SK-N-SH (cell line): ENCODE measurements around the gene CFAP74. TPM values are rescaled to one million over a fixed set of nuclear protein-coding genes. Genes with fewer than 3 reads are reported as not detected.

ENCODE experiments used
- CTCF ChIA-PET: fragments of 300-600, 350-600 bp; formaldehyde crosslinking; extraction: SDS; loops from one replicate; lab custom pipeline; 2021; lab: Yijun Ruan, JAX
- POLR2A ChIA-PET: fragments of 350-600 bp; sonication (Branson Sonifier 250); formaldehyde crosslinking; extraction: SDS; loops from one replicate; lab custom pipeline; 2020; ENCODE audit warnings: antibody characterized with exemption, inconsistent platforms; lab: Yijun Ruan, JAX
- DNase-seq: peaks from one replicate; pipeline ENCODE4 v3.0.0; 2012
- H2AFZ ChIP-seq: fragments of 200-600 bp; sonication (generic); 2 replicates; pipeline ENCODE4 v1.8.1; 2016; ENCODE audit warnings: antibody characterized with exemption, mild to moderate bottlenecking, low read depth
- H3F3A ChIP-seq: fragments of 200-600 bp; sonication (generic); replicated peaks from 2 replicates; pipeline ENCODE3; 2016; ENCODE audit warnings: antibody characterized with exemption, mild to moderate bottlenecking; ENCODE audit not compliant: insufficient read depth
- H3K27ac ChIP-seq, 2 experiments: fragments of 200-500 bp in 1 of 2; fragments of 200-600 bp in 1 of 2; sonication (Bioruptor generic) in 1 of 2; sonication (generic), shearing (Covaris generic) in 1 of 2; 2 replicates each; pipeline versions ENCODE4 v1.5.1 to v1.6.1; 2014 to 2016; ENCODE audit warnings: low read depth in 2 of 2, inconsistent platforms in 1 of 2, low read length in 1 of 2, mild to moderate bottlenecking in 1 of 2, mixed read lengths in 1 of 2
- H3K27me3 ChIP-seq: fragments of 200-600 bp; sonication (generic), shearing (Covaris generic); 2 replicates; pipeline ENCODE4 v1.6.1; 2016; ENCODE audit warnings: mixed run types; ENCODE audit not compliant: insufficient read depth
- H3K36me3 ChIP-seq, 2 experiments: fragments of 200-500 bp in 1 of 2; fragments of 200-600 bp in 1 of 2; sonication (Bioruptor generic) in 1 of 2; sonication (generic) in 1 of 2; replicated peaks in 1 of 2; 2 replicates each; pipeline versions ENCODE3 to v1.5.1; 2014 to 2016; ENCODE audit warnings: low read length in 1 of 2, mild to moderate bottlenecking in 1 of 2; ENCODE audit not compliant: insufficient read depth in 2 of 2, control insufficient read depth in 1 of 2
- H3K4me1 ChIP-seq, 2 experiments: fragments of 200-500 bp in 1 of 2; fragments of 200-600 bp in 1 of 2; sonication (Bioruptor generic) in 1 of 2; sonication (generic), shearing (Covaris generic) in 1 of 2; 2 replicates each; pipeline versions ENCODE4 v1.5.1 to v1.6.1; 2014 to 2016; ENCODE audit warnings: low read depth in 1 of 2, low read length in 1 of 2, mixed run types in 1 of 2; ENCODE audit not compliant: insufficient read depth in 2 of 2, control insufficient read depth in 1 of 2
- H3K4me2 ChIP-seq: fragments of 200-600 bp; sonication (generic), shearing (Covaris generic); 2 replicates; pipeline ENCODE4 v1.6.1; 2017; ENCODE audit warnings: mixed run types
- H3K4me3 ChIP-seq, 2 experiments: fragments of 200-500 bp in 1 of 2; fragments of 200-600 bp in 1 of 2; sonication (Bioruptor generic) in 1 of 2; sonication (generic), shearing (Covaris generic) in 1 of 2; 2 replicates each; pipeline versions ENCODE4 v1.5.1 to v1.8.1; 2014 to 2016; ENCODE audit warnings: low read depth in 2 of 2, inconsistent platforms in 1 of 2, low read length in 1 of 2, mild to moderate bottlenecking in 1 of 2, mixed read lengths in 1 of 2, moderate library complexity in 1 of 2
- H3K79me2 ChIP-seq: fragments of 200-600 bp; sonication (generic); 2 replicates; pipeline ENCODE4 v1.8.1; 2017; ENCODE audit warnings: mild to moderate bottlenecking; ENCODE audit not compliant: insufficient read depth
- H3K9ac ChIP-seq: fragments of 200-600 bp; sonication (generic); 2 replicates; pipeline ENCODE4 v1.6.1; 2017; ENCODE audit warnings: mixed run types
- H3K9me2 ChIP-seq: fragments of 200-600 bp; sonication (generic); 2 replicates; pipeline ENCODE4 v1.6.1; 2017; ENCODE audit warnings: mixed run types
- H3K9me3 ChIP-seq: fragments of 200-600 bp; sonication (generic); 2 replicates; pipeline ENCODE4 v1.6.1; 2017; ENCODE audit warnings: mixed run types, mild to moderate bottlenecking, moderate library complexity
- H4K20me1 ChIP-seq: fragments of 200-600 bp; sonication (generic); 2 replicates; pipeline ENCODE4 v1.6.1; 2017; ENCODE audit warnings: mild to moderate bottlenecking, mixed run types; ENCODE audit not compliant: insufficient read depth
- JUND ChIP-seq: IDR thresholded peaks from 2 replicates; pipeline ENCODE4 v1.4.0; 2012
- SMC3 ChIP-seq: IDR thresholded peaks from 2 replicates; pipeline ENCODE4 v1.6.1; 2012; ENCODE audit warnings: low read depth, low read length, improper control_type of control experiment
- TCF12 ChIP-seq: IDR thresholded peaks from 2 replicates; pipeline ENCODE4 v1.4.0; 2012
- TEAD4 ChIP-seq: IDR thresholded peaks from 2 replicates; pipeline ENCODE4 v1.4.0; 2012; ENCODE audit warnings: mild to moderate bottlenecking, borderline replicate concordance; ENCODE audit not compliant: insufficient read depth
- YY1 ChIP-seq: IDR thresholded peaks from 2 replicates; pipeline ENCODE4 v1.4.0; 2012; ENCODE audit warnings: low read depth, mild to moderate bottlenecking
- WGBS: methylation state at CpG from one replicate; pipeline ENCODE4 v1.1.6; 2017; ENCODE audit warnings: low lambda C conversion rate; 5-methylcytosine and 5-hydroxymethylcytosine counted together
- polyA plus RNA-seq, 3 experiments: library from polyadenylated mRNA; depleted of rRNA; stranded (reverse); fragments of >200 nt; gene quantifications; 2 replicates each; pipeline ENCODE4 v1.2.3, GENCODE V29; 2012
- TF ChIP-seq, protein P1 (sequence below): fragments of 200-600 bp; sonication (generic); IDR thresholded peaks from 2 replicates; pipeline ENCODE4 v1.6.1; 2017; ENCODE audit warnings: antibody characterized with exemption, mild to moderate bottlenecking, moderate library complexity
- TF ChIP-seq, protein P2 (sequence below): IDR thresholded peaks from 2 replicates; pipeline ENCODE4 v1.4.0; 2012; ENCODE audit warnings: low read depth, borderline replicate concordance
- TF ChIP-seq, protein P3 (sequence below): IDR thresholded peaks from 2 replicates; pipeline ENCODE4; 2012
- TF ChIP-seq, protein P4 (sequence below): IDR thresholded peaks from 2 replicates; pipeline ENCODE4 v1.4.0; 2012; ENCODE audit warnings: low read depth, borderline replicate concordance
- TF ChIP-seq, protein P5 (sequence below): fragments of 150-350 bp; IDR thresholded peaks from 2 replicates; pipeline ENCODE4 v1.6.1; 2016; ENCODE audit warnings: mild to moderate bottlenecking, low read depth, low read length

Gene CFAP74
- polyA plus RNA-seq, 1 of the 3 experiments (the other 2 are of a cell fraction) = not detected

DNA sequence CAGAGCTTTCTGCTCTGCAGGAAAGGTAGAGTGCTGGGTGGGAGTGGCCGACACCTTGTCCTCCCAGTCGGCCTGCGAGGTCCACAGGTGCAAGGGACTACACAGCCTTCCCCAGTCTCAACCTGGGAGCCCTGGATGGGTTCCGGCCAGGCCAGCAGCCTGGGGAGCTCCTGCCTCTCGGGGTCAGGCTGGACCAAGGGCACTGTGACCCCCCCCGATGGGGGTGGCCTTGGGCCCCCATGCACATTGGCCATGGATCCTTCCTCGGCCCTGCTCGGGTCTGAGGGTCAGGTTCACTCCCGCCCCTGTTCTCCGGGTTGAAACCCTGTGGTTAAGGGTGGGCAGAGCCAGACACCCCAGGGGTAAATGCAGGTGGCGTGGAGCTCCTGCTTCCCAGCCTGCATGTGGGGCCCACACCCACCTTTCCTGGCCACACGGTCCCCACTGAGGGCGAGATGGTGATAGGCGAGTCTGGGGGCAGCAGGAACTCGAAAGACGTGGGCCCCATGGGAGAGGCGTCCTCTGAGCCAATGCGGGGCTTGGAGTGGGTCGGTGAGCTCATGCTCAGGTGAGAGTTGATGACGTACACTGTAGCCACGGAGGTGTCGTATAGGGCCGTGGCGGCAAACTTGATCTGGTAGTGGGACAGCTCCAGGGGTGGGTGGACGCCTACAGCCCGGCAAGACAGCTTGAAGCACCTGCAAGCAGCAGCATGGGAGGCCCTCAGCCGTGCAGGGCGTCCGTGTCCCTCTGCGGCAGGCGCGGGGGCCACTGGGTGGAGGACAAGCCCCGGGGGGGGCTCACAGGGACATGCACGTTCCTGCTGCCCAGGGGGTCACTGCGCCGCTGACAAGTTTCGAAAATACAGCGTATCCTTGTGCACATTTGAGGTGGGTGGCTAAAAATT, 73.7 kb downstream of the CFAP74 start:
- H3K4me1 ChIP-seq = no peaks in the 10 kb centered on the region
- no peaks in the 10 kb centered on the region for H3K9me3 ChIP-seq
- H3K27me3 ChIP-seq = no peaks in the 10 kb centered on the region
- H2AFZ ChIP-seq = no peak overlapping the region
- TF ChIP-seq, protein P1, sequence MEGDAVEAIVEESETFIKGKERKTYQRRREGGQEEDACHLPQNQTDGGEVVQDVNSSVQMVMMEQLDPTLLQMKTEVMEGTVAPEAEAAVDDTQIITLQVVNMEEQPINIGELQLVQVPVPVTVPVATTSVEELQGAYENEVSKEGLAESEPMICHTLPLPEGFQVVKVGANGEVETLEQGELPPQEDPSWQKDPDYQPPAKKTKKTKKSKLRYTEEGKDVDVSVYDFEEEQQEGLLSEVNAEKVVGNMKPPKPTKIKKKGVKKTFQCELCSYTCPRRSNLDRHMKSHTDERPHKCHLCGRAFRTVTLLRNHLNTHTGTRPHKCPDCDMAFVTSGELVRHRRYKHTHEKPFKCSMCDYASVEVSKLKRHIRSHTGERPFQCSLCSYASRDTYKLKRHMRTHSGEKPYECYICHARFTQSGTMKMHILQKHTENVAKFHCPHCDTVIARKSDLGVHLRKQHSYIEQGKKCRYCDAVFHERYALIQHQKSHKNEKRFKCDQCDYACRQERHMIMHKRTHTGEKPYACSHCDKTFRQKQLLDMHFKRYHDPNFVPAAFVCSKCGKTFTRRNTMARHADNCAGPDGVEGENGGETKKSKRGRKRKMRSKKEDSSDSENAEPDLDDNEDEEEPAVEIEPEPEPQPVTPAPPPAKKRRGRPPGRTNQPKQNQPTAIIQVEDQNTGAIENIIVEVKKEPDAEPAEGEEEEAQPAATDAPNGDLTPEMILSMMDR = no peak
- TF ChIP-seq, protein P2, sequence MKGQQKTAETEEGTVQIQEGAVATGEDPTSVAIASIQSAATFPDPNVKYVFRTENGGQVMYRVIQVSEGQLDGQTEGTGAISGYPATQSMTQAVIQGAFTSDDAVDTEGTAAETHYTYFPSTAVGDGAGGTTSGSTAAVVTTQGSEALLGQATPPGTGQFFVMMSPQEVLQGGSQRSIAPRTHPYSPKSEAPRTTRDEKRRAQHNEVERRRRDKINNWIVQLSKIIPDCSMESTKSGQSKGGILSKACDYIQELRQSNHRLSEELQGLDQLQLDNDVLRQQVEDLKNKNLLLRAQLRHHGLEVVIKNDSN = no peak
- no peak for TF ChIP-seq JUND
- no peak for TF ChIP-seq TEAD4
- TF ChIP-seq, protein P3, sequence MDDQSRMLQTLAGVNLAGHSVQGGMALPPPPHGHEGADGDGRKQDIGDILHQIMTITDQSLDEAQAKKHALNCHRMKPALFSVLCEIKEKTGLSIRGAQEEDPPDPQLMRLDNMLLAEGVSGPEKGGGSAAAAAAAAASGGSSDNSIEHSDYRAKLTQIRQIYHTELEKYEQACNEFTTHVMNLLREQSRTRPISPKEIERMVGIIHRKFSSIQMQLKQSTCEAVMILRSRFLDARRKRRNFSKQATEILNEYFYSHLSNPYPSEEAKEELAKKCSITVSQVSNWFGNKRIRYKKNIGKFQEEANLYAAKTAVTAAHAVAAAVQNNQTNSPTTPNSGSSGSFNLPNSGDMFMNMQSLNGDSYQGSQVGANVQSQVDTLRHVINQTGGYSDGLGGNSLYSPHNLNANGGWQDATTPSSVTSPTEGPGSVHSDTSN = no peak
- TF ChIP-seq YY1 = no peak
- TF ChIP-seq, protein P4, sequence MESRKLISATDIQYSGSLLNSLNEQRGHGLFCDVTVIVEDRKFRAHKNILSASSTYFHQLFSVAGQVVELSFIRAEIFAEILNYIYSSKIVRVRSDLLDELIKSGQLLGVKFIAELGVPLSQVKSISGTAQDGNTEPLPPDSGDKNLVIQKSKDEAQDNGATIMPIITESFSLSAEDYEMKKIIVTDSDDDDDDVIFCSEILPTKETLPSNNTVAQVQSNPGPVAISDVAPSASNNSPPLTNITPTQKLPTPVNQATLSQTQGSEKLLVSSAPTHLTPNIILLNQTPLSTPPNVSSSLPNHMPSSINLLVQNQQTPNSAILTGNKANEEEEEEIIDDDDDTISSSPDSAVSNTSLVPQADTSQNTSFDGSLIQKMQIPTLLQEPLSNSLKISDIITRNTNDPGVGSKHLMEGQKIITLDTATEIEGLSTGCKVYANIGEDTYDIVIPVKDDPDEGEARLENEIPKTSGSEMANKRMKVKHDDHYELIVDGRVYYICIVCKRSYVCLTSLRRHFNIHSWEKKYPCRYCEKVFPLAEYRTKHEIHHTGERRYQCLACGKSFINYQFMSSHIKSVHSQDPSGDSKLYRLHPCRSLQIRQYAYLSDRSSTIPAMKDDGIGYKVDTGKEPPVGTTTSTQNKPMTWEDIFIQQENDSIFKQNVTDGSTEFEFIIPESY = no peak
- no peak for TF ChIP-seq SMC3
- TF ChIP-seq, protein P5, sequence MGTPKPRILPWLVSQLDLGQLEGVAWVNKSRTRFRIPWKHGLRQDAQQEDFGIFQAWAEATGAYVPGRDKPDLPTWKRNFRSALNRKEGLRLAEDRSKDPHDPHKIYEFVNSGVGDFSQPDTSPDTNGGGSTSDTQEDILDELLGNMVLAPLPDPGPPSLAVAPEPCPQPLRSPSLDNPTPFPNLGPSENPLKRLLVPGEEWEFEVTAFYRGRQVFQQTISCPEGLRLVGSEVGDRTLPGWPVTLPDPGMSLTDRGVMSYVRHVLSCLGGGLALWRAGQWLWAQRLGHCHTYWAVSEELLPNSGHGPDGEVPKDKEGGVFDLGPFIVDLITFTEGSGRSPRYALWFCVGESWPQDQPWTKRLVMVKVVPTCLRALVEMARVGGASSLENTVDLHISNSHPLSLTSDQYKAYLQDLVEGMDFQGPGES = no peak
- no peak for TF ChIP-seq TCF12
- H3K36me3 ChIP-seq = no peaks in the 10 kb centered on the region
- ChIA-PET POLR2A (no interaction called here), CTCF (interaction anchor here (1.0 to 1.4 kb wide), 3 partner anchors 14 to 117 kb away, joined by 3 to 8 read pairs (median 5); no protein-coding TSS in a partner anchor)
- H3K27ac ChIP-seq = no peak overlapping the region
- DNase-seq = no peak
- 82% methylated on average over 25 of the region's 38 CpGs for WGBS
- no peaks in the 10 kb centered on the region for H3K9me2 ChIP-seq
- peaks cover 12% of the 10 kb centered on the region for H3F3A ChIP-seq
- H3K4me3 ChIP-seq = no peak overlapping the region
- no peak overlapping the region for H3K4me2 ChIP-seq
- H3K9ac ChIP-seq = no peak overlapping the region
- no peaks in the 10 kb centered on the region for H4K20me1 ChIP-seq
- no peaks in the 10 kb centered on the region for H3K79me2 ChIP-seq
